Mammary epithelial cell (primary cell): ENCODE results near the gene NMD3.

Source experiments
- EZH2 ChIP-seq: IDR thresholded peaks from 2 replicates; pipeline ENCODE4 v1.6.1; 2012; ENCODE audit warnings: low read length, inconsistent platforms, borderline replicate concordance
- TF ChIP-seq, protein P1 (sequence below), 2 donors: IDR thresholded peaks in 1 of 2; conservative IDR thresholded peaks in 1 of 2; 2 replicates each; pipeline ENCODE4 v1.5.1; 2011 to 2012; ENCODE audit warnings: inconsistent platforms in 2 of 2, low read length in 2 of 2, mild to moderate bottlenecking in 2 of 2, control low read depth in 1 of 2, low read depth in 1 of 2; ENCODE audit not compliant: insufficient read depth in 1 of 2; ENCODE audit errors: extremely low read depth in 1 of 2

DNA sequence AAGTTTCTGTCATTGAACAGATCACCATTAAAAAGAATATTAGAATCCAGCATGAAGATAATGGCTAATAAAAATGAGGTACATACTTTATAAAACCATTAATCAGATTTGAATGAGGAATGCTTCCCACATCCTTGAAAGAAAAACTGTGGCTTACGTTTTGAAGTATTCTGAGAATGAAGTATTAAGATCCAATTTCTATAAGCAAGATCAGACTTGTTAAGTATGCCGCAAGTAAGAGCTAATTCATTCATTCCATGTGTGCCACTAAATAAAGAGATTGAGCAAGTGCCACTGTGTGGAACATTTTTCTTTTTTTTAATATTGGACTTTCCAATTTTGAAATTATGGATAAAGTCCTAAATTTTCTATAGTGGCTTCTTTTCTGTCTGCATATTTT is 30.6 kb downstream of the NMD3 start:
- TF ChIP-seq, protein P1, sequence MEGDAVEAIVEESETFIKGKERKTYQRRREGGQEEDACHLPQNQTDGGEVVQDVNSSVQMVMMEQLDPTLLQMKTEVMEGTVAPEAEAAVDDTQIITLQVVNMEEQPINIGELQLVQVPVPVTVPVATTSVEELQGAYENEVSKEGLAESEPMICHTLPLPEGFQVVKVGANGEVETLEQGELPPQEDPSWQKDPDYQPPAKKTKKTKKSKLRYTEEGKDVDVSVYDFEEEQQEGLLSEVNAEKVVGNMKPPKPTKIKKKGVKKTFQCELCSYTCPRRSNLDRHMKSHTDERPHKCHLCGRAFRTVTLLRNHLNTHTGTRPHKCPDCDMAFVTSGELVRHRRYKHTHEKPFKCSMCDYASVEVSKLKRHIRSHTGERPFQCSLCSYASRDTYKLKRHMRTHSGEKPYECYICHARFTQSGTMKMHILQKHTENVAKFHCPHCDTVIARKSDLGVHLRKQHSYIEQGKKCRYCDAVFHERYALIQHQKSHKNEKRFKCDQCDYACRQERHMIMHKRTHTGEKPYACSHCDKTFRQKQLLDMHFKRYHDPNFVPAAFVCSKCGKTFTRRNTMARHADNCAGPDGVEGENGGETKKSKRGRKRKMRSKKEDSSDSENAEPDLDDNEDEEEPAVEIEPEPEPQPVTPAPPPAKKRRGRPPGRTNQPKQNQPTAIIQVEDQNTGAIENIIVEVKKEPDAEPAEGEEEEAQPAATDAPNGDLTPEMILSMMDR (conservative IDR thresholded peaks at IDR 0.05 in 1 of 2, IDR thresholded peaks at IDR 0.05 in 1 of 2; ENCODE audit: extremely low read depth in 1 of 2, insufficient read depth in 1 of 2, low read depth in 1 of 2, low read length in 2 of 2): no peak
- no peak for TF ChIP-seq EZH2
